H1 (cell line): Measurements from ENCODE around the gene UVRAG. TPM values are rescaled to one million over a fixed set of nuclear protein-coding genes. Genes with fewer than 3 reads are reported as not detected.

Source experiments
- ATF2 ChIP-seq: IDR thresholded peaks from 2 replicates; pipeline ENCODE4 v1.6.1; 2012; ENCODE audit warnings: low read length, inconsistent platforms
- BCL11A ChIP-seq, 2 experiments: IDR thresholded peaks; one replicate each; pipeline ENCODE4 v1.6.1; 2011; ENCODE audit warnings: low read depth in 2 of 2, low read length in 2 of 2, mild to moderate bottlenecking in 2 of 2
- POU5F1 ChIP-seq: IDR thresholded peaks from 2 replicates; pipeline ENCODE4 v1.6.1; 2011; ENCODE audit warnings: low read depth, mild to moderate bottlenecking, low read length, moderate library complexity
- SP1 ChIP-seq: IDR thresholded peaks from 2 replicates; pipeline ENCODE4 v1.6.1; 2011; ENCODE audit warnings: low read depth, low read length
- TAF1 ChIP-seq: IDR thresholded peaks from 2 replicates; pipeline ENCODE4 v1.6.1; 2011; ENCODE audit warnings: mild to moderate bottlenecking, low read depth, low read length
- polyA plus RNA-seq, 7 experiments: library from polyadenylated mRNA; depleted of rRNA in 3 of 7; stranded (reverse) in 5 of 7; unstranded in 2 of 7; fragments of >200 nt in 5 of 7; fragments of 200-250 nt in 2 of 7; gene quantifications; 1 replicate in 5 of 7; 2 replicates in 1 of 7; 4 replicates in 1 of 7; pipeline versions ENCODE4 v1.2.1 to v1.2.3, GENCODE V29; 2011 to 2013; ENCODE audit warnings: missing spikeins in 2 of 7, mixed read lengths in 2 of 7
- total RNA-seq: library from RNA; stranded (reverse); fragmentation: NEBNext Ultra II Directional; extraction: Animal tissue kit (Norgen Biotek cat#: 25700); gene quantifications from 2 replicates; pipeline ENCODE4 v1.2.1, GENCODE V29; 2021

The UVRAG gene
- total and polyA plus RNA-seq, 2 of the 8 experiments (the other 6 are each of a cell fraction or from before 2014, with no cell fraction given): 5.5 to 14.7 TPM

DNA sequence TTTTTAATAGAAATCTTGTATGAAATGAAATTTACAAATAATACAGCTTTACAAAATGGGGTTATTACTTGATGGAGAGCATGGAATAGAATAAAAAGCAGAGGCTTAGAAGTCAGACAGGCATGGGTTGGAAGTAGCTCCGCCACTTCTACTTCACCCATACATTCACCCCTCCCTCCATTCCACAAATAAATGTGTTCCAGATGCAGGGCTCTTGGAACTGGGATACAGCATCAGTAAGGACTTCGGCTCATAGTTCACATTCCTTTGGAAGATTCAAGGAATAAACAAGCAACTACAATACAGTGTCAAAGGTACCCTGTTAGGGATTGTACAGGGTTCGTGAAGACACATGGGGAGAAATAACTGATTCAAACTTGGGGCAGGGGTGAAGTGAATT, 234.5 kb downstream of the UVRAG start (continued):
- TF ChIP-seq POU5F1 (no peak), ATF2 (no peak), BCL11A (IDR thresholded peaks at IDR 0.05; ENCODE audit: low read depth in 2 of 2, low read length in 2 of 2) (no peak), TAF1 (no peak), SP1 (no peak)
- TF ChIP-seq, all 59 proteins: peak for 0
